ENCODE data around the gene EIPR1. TPM values are rescaled to one million over a fixed set of nuclear protein-coding genes. Genes with fewer than 3 reads are reported as not detected.

Gene EIPR1
- total and polyA plus RNA-seq, 2 of the 4 experiments (the other 2 are of a cell fraction) = 46.5 to 67.4 TPM

- DNase-seq (no peak), ATAC-seq (ENCODE audit: low read depth) (no peak)
- BruUV-seq (replicated peaks) = no TSS peak
- Histone ChIP-seq H3K4me2 (ENCODE audit: low read depth, low read length) (no peak overlapping the region), H3K9me1 (ENCODE audit: insufficient read depth, low read length) (peaks cover 5% of the 10 kb centered on the region; the same call in 1 of the 2 replicates), H3K14ac (replicated peaks; ENCODE audit: low read depth, low read length) (no peak overlapping the region), H4K20me1 (ENCODE audit: insufficient read depth, low read length) (peaks cover 10% of the 10 kb centered on the region; the same call in 1 of the 2 replicates), H3K27me3 (ENCODE audit: control insufficient read depth, insufficient read depth, low read length) (no peaks in the 10 kb centered on the region), H4K91ac (ENCODE audit: insufficient read depth, low read depth, low read length) (no peak overlapping the region), H3K4me3 (ENCODE audit: insufficient read depth, low read depth, low read length) (no peak overlapping the region), H3K36me3 (ENCODE audit: control insufficient read depth, insufficient read depth, low read length) (peaks cover 4% of the 10 kb centered on the region; the same call in 1 of the 2 replicates), H3K79me1 (ENCODE audit: low read depth in 1 of 2, low read length in 2 of 2) (peaks cover 18 to 23% of the 10 kb centered on the region in 2 experiments; a peak in 3 of 4 replicates), H3K4me1 (ENCODE audit: control insufficient read depth, insufficient read depth, low read length) (peaks cover 2% of the 10 kb centered on the region; the same call in 1 of the 2 replicates), H3K27ac (ENCODE audit: insufficient read depth, low read length) (no peak overlapping the region), H3K56ac (ENCODE audit: extremely low read depth, insufficient read depth, low read length) (no peak overlapping the region), H2AK9ac (replicated peaks; ENCODE audit: low read depth, low read length, poor library complexity) (no peak overlapping the region), H4K8ac (ENCODE audit: low read depth in 2 of 2, low read length in 2 of 2) (no peak overlapping the region), H3K4ac (ENCODE audit: low read depth, low read length) (no peak overlapping the region), H2AFZ (replicated peaks; ENCODE audit: low read length, poor library complexity) (no peak overlapping the region), H2BK5ac (ENCODE audit: low read depth, low read length, poor library complexity, severe bottlenecking) (no peak overlapping the region), H2BK120ac (ENCODE audit: low read depth, low read length) (no peak overlapping the region), H3K23ac (ENCODE audit: low read depth, low read length) (no peak overlapping the region), H2AK5ac (ENCODE audit: low read depth, low read length) (no peak overlapping the region), H3K18ac (ENCODE audit: low read depth, low read length) (no peak overlapping the region), H3K9ac (ENCODE audit: low read depth, low read length) (no peak overlapping the region), H4K5ac (ENCODE audit: low read depth, low read length) (no peak overlapping the region), H3K9me3 (ENCODE audit: control insufficient read depth, insufficient read depth, low read length) (no peaks in the 10 kb centered on the region), H2BK15ac (ENCODE audit: low read depth, low read length) (no peak overlapping the region), H2BK20ac (ENCODE audit: low read depth, low read length) (no peak overlapping the region)
- in situ Hi-C loops (cut with MboI; ENCODE audit: low sequenced_read_pairs) = no loop called here
- intact Hi-C loops (cut with micrococcal nuclease) = no loop called here
- ChIA-PET CTCF (no interaction called here), POLR2A (ENCODE audit: unreplicated experiment) (no interaction called here)
- 93% methylated on average over 12 of the region's 27 CpGs; no CpG with 5 or more reads in 1 of the 2 experiments for WGBS, 2 experiments (ENCODE audit: extremely low coverage in 2 of 2, insufficient read length in 1 of 2)
- dilution Hi-C loops (cut with HindIII; ENCODE audit: low sequenced_read_pairs, unreplicated experiment) = no loop called here
- TF ChIP-seq BHLHE40 (IDR thresholded peaks at IDR 0.05; ENCODE audit: low read depth, low read length) = no peak
These were observed 59.6 kb downstream of the EIPR1 start for GRCh38 chr2:3317871-3318590.

Data from IMR-90 (cell line).